22Rv1 (cell line): Measurements from ENCODE around the gene ZNF613.

Source experiments
- ZFX ChIP-seq: fragments of 450-650 bp; IDR thresholded peaks from 2 replicates; pipeline ENCODE4 v1.6.1; 2017; ENCODE audit warnings: antibody characterized with exemption, borderline replicate concordance
- TF ChIP-seq, protein P1 (sequence below): fragments of 450-650 bp; IDR thresholded peaks from 2 replicates; pipeline ENCODE4 v1.5.1; 2017; ENCODE audit warnings: mild to moderate bottlenecking

DNA sequence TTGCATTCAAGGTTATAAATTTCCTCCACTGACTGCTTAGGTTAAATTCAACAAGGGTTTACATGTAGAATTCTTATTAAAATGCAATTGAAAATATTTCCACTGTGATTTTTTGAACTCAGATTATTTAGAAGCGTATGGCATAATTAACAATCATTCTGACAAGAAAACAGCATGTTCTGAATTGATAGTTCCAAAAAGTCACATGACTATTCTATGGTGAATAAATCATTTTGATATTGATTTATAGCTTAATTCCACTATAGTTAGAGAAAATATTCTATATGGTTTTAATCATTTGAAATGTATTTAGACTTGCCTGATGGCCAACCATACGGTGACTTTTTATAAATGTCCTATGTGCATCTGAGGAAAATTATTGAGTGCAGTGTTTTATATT lies 42.6 kb upstream of the ZNF613 start:
- TF ChIP-seq, protein P1, sequence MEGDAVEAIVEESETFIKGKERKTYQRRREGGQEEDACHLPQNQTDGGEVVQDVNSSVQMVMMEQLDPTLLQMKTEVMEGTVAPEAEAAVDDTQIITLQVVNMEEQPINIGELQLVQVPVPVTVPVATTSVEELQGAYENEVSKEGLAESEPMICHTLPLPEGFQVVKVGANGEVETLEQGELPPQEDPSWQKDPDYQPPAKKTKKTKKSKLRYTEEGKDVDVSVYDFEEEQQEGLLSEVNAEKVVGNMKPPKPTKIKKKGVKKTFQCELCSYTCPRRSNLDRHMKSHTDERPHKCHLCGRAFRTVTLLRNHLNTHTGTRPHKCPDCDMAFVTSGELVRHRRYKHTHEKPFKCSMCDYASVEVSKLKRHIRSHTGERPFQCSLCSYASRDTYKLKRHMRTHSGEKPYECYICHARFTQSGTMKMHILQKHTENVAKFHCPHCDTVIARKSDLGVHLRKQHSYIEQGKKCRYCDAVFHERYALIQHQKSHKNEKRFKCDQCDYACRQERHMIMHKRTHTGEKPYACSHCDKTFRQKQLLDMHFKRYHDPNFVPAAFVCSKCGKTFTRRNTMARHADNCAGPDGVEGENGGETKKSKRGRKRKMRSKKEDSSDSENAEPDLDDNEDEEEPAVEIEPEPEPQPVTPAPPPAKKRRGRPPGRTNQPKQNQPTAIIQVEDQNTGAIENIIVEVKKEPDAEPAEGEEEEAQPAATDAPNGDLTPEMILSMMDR: no peak
- no peak for TF ChIP-seq ZFX
